K562 (cell line): ENCODE data around the gene KCND3. TPM values are rescaled to one million over a fixed set of nuclear protein-coding genes. Genes with fewer than 3 reads are reported as not detected.

Source experiments
- BCOR ChIP-seq: fragments of 450-650 bp; IDR thresholded peaks from 2 replicates; pipeline ENCODE4 v1.6.1; 2016
- CREB1 ChIP-seq, 2 experiments: sonication (generic) in 1 of 2; formaldehyde crosslinking in 1 of 2; IDR thresholded peaks; 2 replicates each; pipeline versions ENCODE4 v1.6.1 to v1.8.0; 2012 to 2022; ENCODE audit warnings: inconsistent platforms in 1 of 2, mild to moderate bottlenecking in 1 of 2, missing genetic modification reagents in 1 of 2, moderate library complexity in 1 of 2
- ELF2 ChIP-seq: fragments of 250-450 bp; sonication (Bioruptor Pico); IDR thresholded peaks from 2 replicates; pipeline ENCODE4 v1.5.0; 2021; ENCODE audit warnings: mild to moderate bottlenecking
- ELK1 ChIP-seq: sonication (generic); formaldehyde crosslinking; IDR thresholded peaks from 2 replicates; pipeline ENCODE4 v1.8.1; 2022; ENCODE audit warnings: missing genetic modification reagents
- FUS ChIP-seq: fragments of 200-400 bp; formaldehyde crosslinking; optimal IDR thresholded peaks from 2 replicates; pipeline ENCODE3; 2017; ENCODE audit warnings: low read depth, low read length
- PHF21A ChIP-seq: fragments of 450-650 bp; IDR thresholded peaks from 2 replicates; pipeline ENCODE4 v1.6.1; 2017; ENCODE audit warnings: low read depth, borderline replicate concordance
- PYGO2 ChIP-seq: fragments of 450-650 bp; IDR thresholded peaks from 2 replicates; pipeline ENCODE4 v1.6.1; 2016; ENCODE audit warnings: mild to moderate bottlenecking, missing genetic modification characterization, moderate library complexity, missing compliant biosample characterization
- RBM34 ChIP-seq: fragments of 200-400 bp; formaldehyde crosslinking; IDR thresholded peaks from 2 replicates; pipeline ENCODE4 v1.6.1; 2018; ENCODE audit warnings: low read length, borderline replicate concordance; ENCODE audit not compliant: insufficient read depth
- SIRT6 ChIP-seq: IDR thresholded peaks from one replicate; pipeline ENCODE4 v1.6.1; 2012; ENCODE audit warnings: low read depth, mild to moderate bottlenecking, control low read depth, inconsistent platforms, low read length, moderate library complexity
- STAT5B ChIP-seq: fragments of 250-450 bp; sonication (Bioruptor Pico); IDR thresholded peaks from 2 replicates; pipeline ENCODE4 v1.8.0; 2021; ENCODE audit warnings: mild to moderate bottlenecking, inconsistent platforms
- XRCC4 ChIP-seq: IDR thresholded peaks from one replicate; pipeline ENCODE4 v1.6.1; 2011; ENCODE audit not compliant: insufficient read depth, insufficient read length; ENCODE audit errors: extremely low read depth
- ZBTB40 ChIP-seq, 2 experiments: fragments of 450-650 bp in 1 of 2; sonication (generic) in 1 of 2; formaldehyde crosslinking in 1 of 2; IDR thresholded peaks; 2 replicates each; pipeline versions ENCODE4 v1.7.1 to v1.9.0; 2016 to 2022; ENCODE audit warnings: inconsistent platforms in 1 of 2, mild to moderate bottlenecking in 1 of 2, missing genetic modification reagents in 1 of 2
- ZNF639 ChIP-seq, 2 experiments: fragments of 200-800 bp in 1 of 2; sonication (Bioruptor generic) in 1 of 2; sonication (generic) in 1 of 2; formaldehyde crosslinking in 1 of 2; IDR thresholded peaks in 1 of 2; conservative IDR thresholded peaks in 1 of 2; 2 replicates each; pipeline versions ENCODE4 v1.5.0 to v1.6.1; 2016 to 2020; ENCODE audit warnings: missing compliant biosample characterization in 1 of 2, missing genetic modification characterization in 1 of 2, missing genetic modification reagents in 1 of 2
- polyA plus RNA-seq, 8 experiments: library from polyadenylated mRNA; depleted of rRNA in 4 of 8; stranded (reverse) in 5 of 8; unstranded in 3 of 8; fragments of >200 nt; fragmentation: Nextera tagmentation in 2 of 8; fragmentation: Illumina TruSeq in 1 of 8; extraction: Ambion mirVana in 2 of 8; extraction: Trizol in 1 of 8; gene quantifications; 2 replicates each; pipeline versions ENCODE4 v1.2.1 to v1.2.3, GENCODE V29; 2011 to 2014; ENCODE audit warnings: inconsistent platforms in 1 of 8, missing spikeins in 1 of 8
- total RNA-seq, 7 experiments: library from RNA; depleted of rRNA in 6 of 7; stranded (reverse); fragments of >200 nt in 6 of 7; fragmentation: Illumina TruSeq in 2 of 7; extraction: Trizol in 2 of 7; gene quantifications; 2 replicates each; pipeline versions ENCODE4 v1.2.1 to v1.2.3, GENCODE V29; 2011 to 2021; ENCODE audit warnings: low replicate concordance in 1 of 7

KCND3 gene
- total and polyA plus RNA-seq, 9 of the 15 experiments (the other 6 are each of a cell fraction or from before 2014, with no cell fraction given), result not detected

GRCh38 chr1:111755331-111756123, 233.9 kb downstream of the KCND3 start, which contains the start of gene DDX20 (continued):
- TF ChIP-seq ELK1 (CRISPR knock-in tag) (0 out of 2 replicates have a peak, but pooled peaks have one; percentile 26), PHF21A (no peak), SIRT6 (no peak), ZNF639 (CRISPR knock-in tag; conservative IDR thresholded peaks at IDR 0.05 in 1 of 2, IDR thresholded peaks at IDR 0.05 in 1 of 2) (peak in 1 of 2 experiments; percentile 96; a peak in 2 of 4 replicates), PYGO2 (no peak), FUS (no peak), BCOR (peak; percentile 80), CREB1 (IDR thresholded peaks at IDR 0.05) (peak; percentile 90), CREB1 (CRISPR knock-in tag; IDR thresholded peaks at IDR 0.05) (peak; percentile 83), ELF2 (CRISPR knock-in tag) (peak; percentile 80), STAT5B (CRISPR knock-in tag) (no peak), XRCC4 (no peak), ZBTB40 (IDR thresholded peaks at IDR 0.05) (peak; percentile 100), ZBTB40 (CRISPR knock-in tag; IDR thresholded peaks at IDR 0.05) (peak; percentile 100), RBM34 (no peak)
